MCF 10A (cell line): ENCODE measurements around the gene AIRE. TPM values are rescaled to one million over a fixed set of nuclear protein-coding genes. Genes with fewer than 3 reads are reported as not detected.

Source experiments
- BruUV-seq: library from RNA; stranded (reverse); fragments of 400-500 nt; replicated peaks from 2 replicates; lab custom pipeline; 2021; lab: Mats Ljungman, UMichigan
- CTCF ChIA-PET: fragments of 300-600 bp; sonication (Branson Sonifier 250); formaldehyde crosslinking; extraction: SDS; loops from one replicate; lab custom pipeline; 2021; ENCODE audit warnings: antibody characterized with exemption, inconsistent platforms; lab: Yijun Ruan, JAX
- POLR2A ChIA-PET: fragments of 300-600, 350-650 bp; sonication (Branson Sonifier 250); formaldehyde crosslinking; extraction: SDS; loops from one replicate; lab custom pipeline; 2020; ENCODE audit warnings: antibody characterized with exemption, inconsistent platforms; lab: Yijun Ruan, JAX
- DNase-seq: peaks from one replicate; pipeline ENCODE4 v3.0.0-alpha.2; 2018; ENCODE audit not compliant: unreplicated experiment
- H3K27ac Mint-ChIP-seq: one replicate; pipeline ENCODE4 v1.8.0; 2022; ENCODE audit warnings: mild to moderate bottlenecking, low read depth, mixed read lengths; ENCODE audit not compliant: unreplicated experiment
- H3K27me3 Mint-ChIP-seq: one replicate; pipeline ENCODE4 v1.8.0; 2022; ENCODE audit warnings: mixed read lengths; ENCODE audit not compliant: insufficient read depth, unreplicated experiment
- H3K36me3 Mint-ChIP-seq: one replicate; pipeline ENCODE4 v1.8.0; 2022; ENCODE audit warnings: mild to moderate bottlenecking, moderate library complexity, mixed read lengths; ENCODE audit not compliant: insufficient read depth, unreplicated experiment
- H3K4me1 Mint-ChIP-seq: one replicate; pipeline ENCODE4 v1.8.0; 2022; ENCODE audit warnings: mixed read lengths; ENCODE audit not compliant: insufficient read depth, unreplicated experiment
- H3K4me3 Mint-ChIP-seq: one replicate; pipeline ENCODE4 v1.8.0; 2022; ENCODE audit warnings: mild to moderate bottlenecking, moderate library complexity, mixed read lengths; ENCODE audit not compliant: unreplicated experiment
- H3K9me3 Mint-ChIP-seq: one replicate; pipeline ENCODE4 v1.8.0; 2022; ENCODE audit warnings: mixed read lengths; ENCODE audit not compliant: unreplicated experiment
- intact Hi-C: fragments of 100-400 bp; cut with micrococcal nuclease; formaldehyde crosslinking; loops from 2 replicates; pipeline ENCODE4 v1.14.1; 2022
- total RNA-seq: library from RNA; stranded (reverse); gene quantifications from 2 replicates; pipeline ENCODE4 v1.2.3, GENCODE V29; 2022
- TF ChIP-seq, protein P1 (sequence below): fragments of 200-600 bp; IDR thresholded peaks from one replicate; pipeline ENCODE4 v1.8.0; 2022; ENCODE audit warnings: antibody characterized with exemption, mild to moderate bottlenecking; ENCODE audit not compliant: unreplicated experiment

The AIRE gene
- total RNA-seq, 1 experiment from 2014 or later, result not detected

DNA sequence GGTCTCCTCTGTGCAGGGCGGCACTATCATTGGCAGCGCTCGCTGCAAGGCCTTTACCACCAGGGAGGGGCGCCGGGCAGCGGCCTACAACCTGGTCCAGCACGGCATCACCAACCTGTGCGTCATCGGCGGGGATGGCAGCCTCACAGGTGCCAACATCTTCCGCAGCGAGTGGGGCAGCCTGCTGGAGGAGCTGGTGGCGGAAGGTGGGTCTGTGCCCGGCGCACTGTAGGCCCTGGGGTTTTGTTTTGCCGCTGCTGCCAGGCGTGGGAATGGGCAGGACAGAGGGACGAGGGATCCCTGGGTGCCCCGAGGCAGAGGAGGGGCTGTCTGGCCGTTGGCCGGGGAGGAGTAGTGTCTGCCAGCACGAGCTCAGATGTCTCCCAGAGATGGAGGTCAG, 26.4 kb downstream of the AIRE start:
- Mint-ChIP-seq H3K9me3 (no peaks in the 10 kb centered on the region), H3K4me1 (no peaks in the 10 kb centered on the region), H3K27ac (no peak overlapping the region), H3K4me3 (no peak overlapping the region), H3K27me3 (no peaks in the 10 kb centered on the region), H3K36me3 (peaks cover 13% of the 10 kb centered on the region)
- intact Hi-C loops, result no loop called here
- BruUV-seq, result no TSS peak
- ChIA-PET POLR2A (interaction anchor here (0.5 kb wide), 1 partner anchor 331 kb away, joined by 3 read pairs; no protein-coding TSS in a partner anchor), CTCF (interaction anchor here (1.9 kb wide), 1 partner anchor 8 kb away, joined by 6 read pairs; no protein-coding TSS in a partner anchor)
- no peak for DNase-seq
- TF ChIP-seq, protein P1, sequence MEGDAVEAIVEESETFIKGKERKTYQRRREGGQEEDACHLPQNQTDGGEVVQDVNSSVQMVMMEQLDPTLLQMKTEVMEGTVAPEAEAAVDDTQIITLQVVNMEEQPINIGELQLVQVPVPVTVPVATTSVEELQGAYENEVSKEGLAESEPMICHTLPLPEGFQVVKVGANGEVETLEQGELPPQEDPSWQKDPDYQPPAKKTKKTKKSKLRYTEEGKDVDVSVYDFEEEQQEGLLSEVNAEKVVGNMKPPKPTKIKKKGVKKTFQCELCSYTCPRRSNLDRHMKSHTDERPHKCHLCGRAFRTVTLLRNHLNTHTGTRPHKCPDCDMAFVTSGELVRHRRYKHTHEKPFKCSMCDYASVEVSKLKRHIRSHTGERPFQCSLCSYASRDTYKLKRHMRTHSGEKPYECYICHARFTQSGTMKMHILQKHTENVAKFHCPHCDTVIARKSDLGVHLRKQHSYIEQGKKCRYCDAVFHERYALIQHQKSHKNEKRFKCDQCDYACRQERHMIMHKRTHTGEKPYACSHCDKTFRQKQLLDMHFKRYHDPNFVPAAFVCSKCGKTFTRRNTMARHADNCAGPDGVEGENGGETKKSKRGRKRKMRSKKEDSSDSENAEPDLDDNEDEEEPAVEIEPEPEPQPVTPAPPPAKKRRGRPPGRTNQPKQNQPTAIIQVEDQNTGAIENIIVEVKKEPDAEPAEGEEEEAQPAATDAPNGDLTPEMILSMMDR, result no peak

DNA sequence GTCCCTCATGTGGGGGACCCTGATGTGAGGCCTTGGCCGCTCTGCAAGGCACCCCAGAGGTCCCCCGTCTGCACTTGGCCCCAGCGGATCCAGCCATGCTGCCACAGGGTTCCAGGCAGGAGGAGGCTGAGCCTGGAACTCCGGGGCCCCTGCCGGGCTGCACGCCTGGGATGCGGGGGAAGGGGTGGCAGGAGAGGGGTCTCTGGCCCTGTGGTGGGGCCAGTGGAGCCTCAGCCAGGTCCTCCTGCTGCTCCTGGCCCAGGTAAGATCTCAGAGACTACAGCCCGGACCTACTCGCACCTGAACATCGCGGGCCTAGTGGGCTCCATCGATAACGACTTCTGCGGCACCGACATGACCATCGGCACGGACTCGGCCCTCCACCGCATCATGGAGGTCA, 27.0 kb downstream of the AIRE start:
- H3K27me3 Mint-ChIP-seq, result no peaks in the 10 kb centered on the region
- BruUV-seq, result no TSS peak
- no peak overlapping the region for H3K27ac Mint-ChIP-seq
- H3K4me3 Mint-ChIP-seq, result no peak overlapping the region
- no peaks in the 10 kb centered on the region for H3K4me1 Mint-ChIP-seq
- intact Hi-C loops, result no loop called here
- DNase-seq, result no peak
- no peaks in the 10 kb centered on the region for H3K9me3 Mint-ChIP-seq
- CTCF ChIA-PET, result interaction anchor here (1.9 kb wide), 1 partner anchor 9 kb away, joined by 6 read pairs; no protein-coding TSS in a partner anchor
- H3K36me3 Mint-ChIP-seq, result peaks cover 13% of the 10 kb centered on the region
- TF ChIP-seq, protein P1, result no peak
- POLR2A ChIA-PET, result no interaction called here

DNA sequence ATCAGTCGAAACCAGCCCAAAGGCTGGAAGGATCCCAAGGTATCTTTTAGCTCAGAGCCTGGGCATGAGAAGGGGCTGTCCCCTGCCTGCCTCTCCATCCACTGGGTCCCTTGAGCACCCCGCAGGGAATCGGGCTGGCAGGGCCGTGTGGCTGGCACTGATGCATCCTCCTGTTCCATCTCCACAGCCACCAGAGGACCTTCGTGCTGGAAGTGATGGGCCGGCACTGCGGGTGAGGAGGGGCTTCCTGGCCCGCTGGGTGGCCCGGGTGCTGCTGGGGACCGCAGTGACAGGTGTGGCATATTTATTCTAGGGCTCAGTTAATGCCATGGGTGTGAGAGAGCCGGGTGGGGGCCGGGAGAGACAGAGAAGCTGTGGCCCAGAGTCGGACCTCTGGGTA, 27.8 kb downstream of the AIRE start:
- TF ChIP-seq, protein P1, result no peak
- Mint-ChIP-seq H3K4me3 (no peak overlapping the region), H3K36me3 (peaks cover 13% of the 10 kb centered on the region), H3K9me3 (no peaks in the 10 kb centered on the region), H3K27ac (no peak overlapping the region), H3K4me1 (no peaks in the 10 kb centered on the region), H3K27me3 (no peaks in the 10 kb centered on the region)
- ChIA-PET CTCF (interaction anchor here (1.9 kb wide), 1 partner anchor 9 kb away, joined by 6 read pairs; no protein-coding TSS in a partner anchor), POLR2A (no interaction called here)
- DNase-seq, result no peak
- BruUV-seq, result no TSS peak
- intact Hi-C loops, result no loop called here

DNA sequence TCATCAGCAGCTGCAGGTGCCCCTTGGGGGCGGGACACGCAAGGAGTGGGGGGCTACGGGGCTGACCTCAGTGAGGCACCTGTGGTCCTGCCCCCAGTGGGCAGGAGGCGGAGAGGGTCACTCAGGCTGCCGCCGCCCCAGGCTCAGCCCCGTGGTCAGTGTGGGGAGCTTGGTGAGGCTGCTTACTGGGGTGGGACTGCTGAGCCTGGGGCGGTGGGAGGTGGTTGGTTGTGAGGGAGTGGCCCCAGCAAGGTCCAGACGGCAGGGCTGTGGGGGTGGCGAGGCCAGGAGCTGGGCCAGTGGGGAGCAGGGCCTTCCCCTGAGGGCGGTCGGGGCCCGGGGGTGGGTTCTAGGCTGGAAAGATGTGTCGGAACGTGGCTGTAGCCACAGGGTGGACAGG, 28.5 kb downstream of the AIRE start:
- H3K27ac Mint-ChIP-seq, result no peak overlapping the region
- TF ChIP-seq, protein P1, result no peak
- no peak overlapping the region for H3K4me3 Mint-ChIP-seq
- intact Hi-C loops, result no loop called here
- peaks cover 13% of the 10 kb centered on the region for H3K36me3 Mint-ChIP-seq
- H3K4me1 Mint-ChIP-seq, result no peaks in the 10 kb centered on the region
- ChIA-PET POLR2A (interaction anchor here (0.5 kb wide), 1 partner anchor 25 kb away, joined by 3 read pairs; the partner anchor contains the start of gene CFAP410), CTCF (interaction anchor here (0.6 to 1.9 kb wide), 2 partner anchors 10 to 803 kb away, joined by 3 to 6 read pairs; no protein-coding TSS in a partner anchor)
- H3K9me3 Mint-ChIP-seq, result no peaks in the 10 kb centered on the region
- H3K27me3 Mint-ChIP-seq, result no peaks in the 10 kb centered on the region
- BruUV-seq, result no TSS peak
- no peak for DNase-seq
